ENCODE data around the gene OR52D1. TPM values are rescaled to one million over a fixed set of nuclear protein-coding genes. Genes with fewer than 3 reads are reported as not detected.

OR52D1 gene
- total RNA-seq, 1 experiment from 2014 or later: not detected

- H3K27ac ChIP-seq (ENCODE audit: low read length): no peak overlapping the region
- DNase-seq: no peak
- H3K79me2 ChIP-seq (ENCODE audit: low read length): no peaks in the 10 kb centered on the region
- no peaks in the 10 kb centered on the region for H3K36me3 ChIP-seq (ENCODE audit: low read depth, low read length)
- no peaks in the 10 kb centered on the region for H3K9me2 ChIP-seq (replicated peaks; ENCODE audit: low read length)
- ChIA-PET CTCF (no interaction called here), POLR2A (ENCODE audit: unreplicated experiment) (no interaction called here)
- BruUV-seq (replicated peaks): no TSS peak
- H3K9me3 ChIP-seq (ENCODE audit: low read length): no peaks in the 10 kb centered on the region
- H3K4me1 ChIP-seq (ENCODE audit: insufficient read depth, low read length): no peaks in the 10 kb centered on the region
- no peak overlapping the region for H3K4me3 ChIP-seq (ENCODE audit: low read length)
- peaks cover 26% of the 10 kb centered on the region; the same call in 1 of the 2 replicates for H3K27me3 ChIP-seq (ENCODE audit: low read length)
- no peaks in the 10 kb centered on the region for H4K20me1 ChIP-seq (ENCODE audit: low read length)
- intact Hi-C loops (cut with micrococcal nuclease): no loop called here
- no peak overlapping the region for H3K9ac ChIP-seq (ENCODE audit: low read length)
- TF ChIP-seq EZH2 (IDR thresholded peaks at IDR 0.05; ENCODE audit: low read length, unreplicated experiment): no peak
- no peak for TF ChIP-seq CTCF (conservative IDR thresholded peaks at IDR 0.05; ENCODE audit: low read depth, low read length)
- TF ChIP-seq EZH2phosphoT487 (IDR thresholded peaks at IDR 0.05; ENCODE audit: borderline replicate concordance, low read length): no peak
- ATAC-seq: no peak
- no peak overlapping the region for H2AFZ ChIP-seq (ENCODE audit: low read length)
- H3F3A ChIP-seq (ENCODE audit: low read length, unreplicated experiment): no peaks in the 10 kb centered on the region
- H3K4me2 ChIP-seq (ENCODE audit: low read length): no peak overlapping the region
Observed at GRCh38 chr11:5504403-5504921, 16.0 kb downstream of the OR52D1 start.

- Histone ChIP-seq H3K9me2 (replicated peaks; ENCODE audit: low read length) (no peaks in the 10 kb centered on the region), H3K9me3 (ENCODE audit: low read length) (no peaks in the 10 kb centered on the region), H3K36me3 (ENCODE audit: low read depth, low read length) (no peaks in the 10 kb centered on the region), H3K4me2 (ENCODE audit: low read length) (no peak overlapping the region), H3K27me3 (ENCODE audit: low read length) (peaks cover 23% of the 10 kb centered on the region; the same call in 1 of the 2 replicates), H3K4me1 (ENCODE audit: insufficient read depth, low read length) (no peaks in the 10 kb centered on the region), H3F3A (ENCODE audit: low read length, unreplicated experiment) (no peaks in the 10 kb centered on the region), H3K4me3 (ENCODE audit: low read length) (no peak overlapping the region), H3K9ac (ENCODE audit: low read length) (no peak overlapping the region), H3K27ac (ENCODE audit: low read length) (no peak overlapping the region), H3K79me2 (ENCODE audit: low read length) (no peaks in the 10 kb centered on the region), H4K20me1 (ENCODE audit: low read length) (no peaks in the 10 kb centered on the region), H2AFZ (ENCODE audit: low read length) (no peak overlapping the region)
- intact Hi-C loops (cut with micrococcal nuclease): no loop called here
- no peak for TF ChIP-seq EZH2phosphoT487 (IDR thresholded peaks at IDR 0.05; ENCODE audit: borderline replicate concordance, low read length)
- no peak for TF ChIP-seq EZH2 (IDR thresholded peaks at IDR 0.05; ENCODE audit: low read length, unreplicated experiment)
- no peak for TF ChIP-seq CTCF (conservative IDR thresholded peaks at IDR 0.05; ENCODE audit: low read depth, low read length)
- DNase-seq (no peak), ATAC-seq (no peak)
- CTCF ChIA-PET: no interaction called here
- POLR2A ChIA-PET (ENCODE audit: unreplicated experiment): no interaction called here
- BruUV-seq (replicated peaks): no TSS peak
Observed at GRCh38 chr11:5505363-5506048, 17.0 kb downstream of the OR52D1 start.

Data from PC-3 (cell line).